CD4-positive, alpha-beta T cell treated with Interleukin-4 for 1 hour (primary cell): Measurements from ENCODE around the gene ITGA11.

ENCODE experiments used
- DNase-seq, 2 donors: peaks; one replicate each; pipeline ENCODE4 v3.0.0-alpha.2; 2020 to 2022

ITGA11 gene

GRCh38 chr15:68325726-68326125, 106.2 kb downstream of the ITGA11 start:
- no peak for DNase-seq

- DNase-seq: no peak
These were observed 109.2 kb downstream of the ITGA11 start for GRCh38 chr15:68322796-68323195.

GRCh38 chr15:68321229-68321628, 110.7 kb downstream of the ITGA11 start:
- DNase-seq: no peak

- DNase-seq: no peak
These were observed 112.0 kb downstream of the ITGA11 start for GRCh38 chr15:68319997-68320396.

- no peak for DNase-seq
These were observed 112.7 kb downstream of the ITGA11 start for GRCh38 chr15:68318931-68319909.

GRCh38 chr15:68318008-68318835, 113.7 kb downstream of the ITGA11 start:
- no peak for DNase-seq

- no peak for DNase-seq
These were observed 114.5 kb downstream of the ITGA11 start for GRCh38 chr15:68317281-68318007.

GRCh38 chr15:68316061-68316804, 115.7 kb downstream of the ITGA11 start:
- peak in 1 of 2 donors; percentile 9 for DNase-seq

- peak in 1 of 2 donors; percentile 6 for DNase-seq
These were observed 116.4 kb downstream of the ITGA11 start for GRCh38 chr15:68315495-68316031.

- DNase-seq: peak in 1 of 2 donors; percentile 1
These were observed 116.9 kb downstream of the ITGA11 start for GRCh38 chr15:68315035-68315434.

- peak in 1 of 2 donors; percentile 2 for DNase-seq
These were observed 117.4 kb downstream of the ITGA11 start for GRCh38 chr15:68314563-68314962.

- no peak for DNase-seq
These were observed 118.2 kb downstream of the ITGA11 start for GRCh38 chr15:68313501-68314410.

- peak in 1 of 2 donors; percentile 6 for DNase-seq
These were observed 119.2 kb downstream of the ITGA11 start for GRCh38 chr15:68312701-68313204.

GRCh38 chr15:68311859-68312557, 120.0 kb downstream of the ITGA11 start:
- DNase-seq: no peak

GRCh38 chr15:68311464-68311835, 120.5 kb downstream of the ITGA11 start:
- DNase-seq: no peak

- no peak for DNase-seq
These were observed 121.0 kb downstream of the ITGA11 start for GRCh38 chr15:68310804-68311463.

- DNase-seq: no peak
These were observed 121.7 kb downstream of the ITGA11 start for GRCh38 chr15:68310178-68310803.

GRCh38 chr15:68309024-68309423, 122.9 kb downstream of the ITGA11 start:
- no peak for DNase-seq
